Pancreas (tissue), 10 donors: Measurements from ENCODE around the gene TNRC6C. TPM values are rescaled to one million over a fixed set of nuclear protein-coding genes. Genes with fewer than 3 reads are reported as not detected.

ENCODE experiments used
- ATAC-seq, 4 donors: fragments of 200-7000 bp; cut with Tn5 transposase; one replicate each; pipeline versions ENCODE4 v1.8.0 to v1.9.1; 2020; ENCODE audit warnings: mild to moderate bottlenecking in 4 of 4, moderate library complexity in 4 of 4
- DNase-seq, 6 donors: peaks; one replicate each; pipeline ENCODE4 v3.0.0-alpha.2; 2020
- FAIRE-seq: peaks from 2 replicates; lab custom pipeline; 2012; peaks lifted over from hg19 to GRCh38; lab: Jason Lieb, UNC
- H3K27ac ChIP-seq, 4 donors: fragments of 200-600 bp; sonication (generic); 1 replicate in 3 of 4; 2 replicates in 1 of 4; pipeline versions ENCODE4 v1.5.0 to v1.8.0; 2020
- H3K27me3 ChIP-seq, 4 donors: fragments of 200-600 bp; one replicate each; pipeline ENCODE4 v1.8.0; 2021
- H3K36me3 ChIP-seq, 3 donors: fragments of 200-600 bp; sonication (generic) in 1 of 3; one replicate each; pipeline versions ENCODE4 v1.5.0 to v1.8.0; 2020 to 2021
- H3K4me1 ChIP-seq, 3 donors: fragments of 200-600 bp; one replicate each; pipeline ENCODE4 v1.8.0; 2021
- H3K4me3 ChIP-seq, 4 donors: fragments of 200-600 bp; sonication (generic) in 2 of 4; one replicate each; pipeline versions ENCODE4 v1.5.0 to v1.8.0; 2020 to 2021
- H3K9me3 ChIP-seq, 4 donors: fragments of 200-600 bp; one replicate each; pipeline ENCODE4 v1.8.0; 2021
- WGBS, 2 donors: extraction: QIAGEN DNeasy Blood & Tissue Kit; methylation state at CpG; one replicate each; pipeline ENCODE4 v1.1.7; 2013; 5-methylcytosine and 5-hydroxymethylcytosine counted together
- intact Hi-C, 3 donors: fragments of 100-400 bp; cut with DNase I; formaldehyde crosslinking; loops; one replicate each; pipeline versions ENCODE4 v1.11.1 to v1.14.2; 2022
- polyA plus RNA-seq, 2 donors: library from polyadenylated mRNA; stranded (reverse); fragments of 200-250 nt; gene quantifications; one replicate each; pipeline ENCODE4 v1.2.3, GENCODE V29; 2013
- total RNA-seq, 6 donors: library from RNA; stranded (reverse); fragmentation: NEBNext Ultra II Directional in 4 of 6; extraction: Animal tissue kit (Norgen Biotek cat#: 25700) in 4 of 6; gene quantifications; one replicate each; pipeline versions ENCODE4 v1.2.1 to v1.2.4, GENCODE V29; 2021 to 2023
- TF ChIP-seq, protein P1 (sequence below), 4 donors: fragments of 200-600 bp; sonication (generic) in 3 of 4; IDR thresholded peaks; one replicate each; pipeline versions ENCODE4 v1.5.0 to v1.8.0; 2021; ENCODE audit warnings: antibody characterized with exemption in 4 of 4
- donor health status: healthy with polysubstance abuse.
- donor health status: DM: no; HTN: no; CAD: no; lungs with moderate emphysema.
- donor health status: DM: no; HTN: no; CAD: no.
- donor health status: control.
- donor health status: control.
- donor health status: Bipolar disorder and iron deficiency.
- donor health status: DM: yes; HTN: yes; CAD: no.
- donor health status: DM: no; HTN: no; CAD: no.
- donor health status: DM: no; HTN: no; CAD: no.
- donor health status: DM: yes; HTN: yes; CAD: no.

The TNRC6C gene
- total and polyA plus RNA-seq, 8 donors, result 4.0 to 15.5 (median 7.7) TPM

DNA sequence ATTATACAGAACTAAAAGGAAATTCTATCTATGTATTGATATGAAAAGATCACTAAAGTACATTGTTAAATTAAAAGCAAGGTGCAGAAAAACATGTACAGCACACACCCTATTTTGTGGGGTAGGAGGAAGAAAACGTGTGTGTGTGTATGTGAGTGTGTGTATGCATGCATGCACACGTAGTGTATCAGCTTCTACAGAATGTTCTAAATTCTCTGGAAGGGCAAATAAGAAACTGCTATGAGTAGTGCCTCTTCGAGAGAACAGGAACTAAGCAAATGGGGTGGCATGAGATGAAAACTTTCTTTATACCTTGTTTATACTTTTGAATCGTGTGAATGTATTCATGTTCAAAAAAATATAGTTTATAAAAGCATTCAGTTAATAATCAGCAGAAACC is 111.2 kb downstream of the TNRC6C start:
- Histone ChIP-seq H3K4me3 (no peak overlapping the region), H3K9me3 (no peaks in the 10 kb centered on the region), H3K4me1 (no peaks in the 10 kb centered on the region), H3K27me3 (no peaks in the 10 kb centered on the region), H3K27ac (no peak overlapping the region), H3K36me3 (peaks cover 6 to 53% (median 24%) of the 10 kb centered on the region in 3 donors)
- no peak for FAIRE-seq
- TF ChIP-seq, protein P1, sequence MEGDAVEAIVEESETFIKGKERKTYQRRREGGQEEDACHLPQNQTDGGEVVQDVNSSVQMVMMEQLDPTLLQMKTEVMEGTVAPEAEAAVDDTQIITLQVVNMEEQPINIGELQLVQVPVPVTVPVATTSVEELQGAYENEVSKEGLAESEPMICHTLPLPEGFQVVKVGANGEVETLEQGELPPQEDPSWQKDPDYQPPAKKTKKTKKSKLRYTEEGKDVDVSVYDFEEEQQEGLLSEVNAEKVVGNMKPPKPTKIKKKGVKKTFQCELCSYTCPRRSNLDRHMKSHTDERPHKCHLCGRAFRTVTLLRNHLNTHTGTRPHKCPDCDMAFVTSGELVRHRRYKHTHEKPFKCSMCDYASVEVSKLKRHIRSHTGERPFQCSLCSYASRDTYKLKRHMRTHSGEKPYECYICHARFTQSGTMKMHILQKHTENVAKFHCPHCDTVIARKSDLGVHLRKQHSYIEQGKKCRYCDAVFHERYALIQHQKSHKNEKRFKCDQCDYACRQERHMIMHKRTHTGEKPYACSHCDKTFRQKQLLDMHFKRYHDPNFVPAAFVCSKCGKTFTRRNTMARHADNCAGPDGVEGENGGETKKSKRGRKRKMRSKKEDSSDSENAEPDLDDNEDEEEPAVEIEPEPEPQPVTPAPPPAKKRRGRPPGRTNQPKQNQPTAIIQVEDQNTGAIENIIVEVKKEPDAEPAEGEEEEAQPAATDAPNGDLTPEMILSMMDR (IDR thresholded peaks at IDR 0.05), result no peak
- WGBS, 2 donors, result 69 to 75% methylated on average over 4 of the region's 4 CpGs
- no peak for DNase-seq
- no peak for ATAC-seq
- intact Hi-C loops, result no loop called here

DNA sequence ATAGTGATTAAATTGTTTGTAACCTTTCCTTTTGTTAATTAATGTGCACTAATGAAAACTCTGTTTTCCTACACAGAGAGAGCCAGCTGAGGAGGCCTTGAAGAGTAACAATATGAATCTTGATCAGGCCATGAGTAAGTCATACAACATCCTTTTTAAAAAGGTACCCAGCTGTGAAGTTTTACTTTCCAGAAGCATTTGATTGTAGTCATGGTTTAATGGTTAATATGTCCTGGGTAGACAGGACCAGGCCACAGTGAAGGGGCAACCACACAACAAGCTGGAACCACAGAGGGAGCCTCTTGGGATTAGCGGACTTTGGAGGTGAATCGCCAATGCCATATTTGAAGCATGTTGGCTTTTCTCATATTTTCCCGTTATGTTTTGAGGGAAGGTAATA is 114.5 kb downstream of the TNRC6C start:
- DNase-seq (no peak), ATAC-seq (no peak), FAIRE-seq (no peak)
- no peaks in the 10 kb centered on the region for H3K4me1 ChIP-seq
- H3K36me3 ChIP-seq, result peaks cover 6 to 78% (median 32%) of the 10 kb centered on the region in 3 donors
- no peak overlapping the region for H3K27ac ChIP-seq
- no peak overlapping the region for H3K4me3 ChIP-seq
- H3K9me3 ChIP-seq, result no peaks in the 10 kb centered on the region
- WGBS, 2 donors, result 96 to 98% methylated on average over 3 of the region's 3 CpGs
- H3K27me3 ChIP-seq, result no peaks in the 10 kb centered on the region
- TF ChIP-seq, protein P1 (IDR thresholded peaks at IDR 0.05), result no peak
- intact Hi-C loops, result no loop called here

DNA sequence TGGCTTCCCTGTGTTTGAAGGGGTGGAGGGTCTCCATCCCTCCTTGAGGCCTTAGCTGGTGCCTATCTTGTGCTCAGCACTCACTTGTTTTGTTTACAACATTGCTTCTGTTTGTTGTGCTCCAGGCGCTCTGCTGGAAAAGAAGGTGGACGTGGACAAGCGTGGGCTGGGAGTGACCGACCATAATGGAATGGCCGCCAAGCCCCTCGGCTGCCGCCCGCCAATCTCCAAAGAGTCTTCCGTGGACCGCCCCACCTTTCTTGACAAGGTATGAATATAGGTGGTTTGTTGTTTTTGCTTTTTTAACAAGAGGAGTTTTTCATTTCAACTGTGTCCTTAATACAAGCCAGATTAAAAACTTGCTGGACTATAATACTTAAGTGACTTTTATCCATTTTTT is 116.5 kb downstream of the TNRC6C start:
- TF ChIP-seq, protein P1 (IDR thresholded peaks at IDR 0.05), result no peak
- no peak overlapping the region for H3K27ac ChIP-seq
- intact Hi-C loops, result no loop called here
- no peak for FAIRE-seq
- ATAC-seq, result no peak
- H3K4me3 ChIP-seq, result no peak overlapping the region
- peaks cover 6 to 81% (median 36%) of the 10 kb centered on the region in 3 donors for H3K36me3 ChIP-seq
- 96 to 97% methylated on average over 10 of the region's 10 CpGs for WGBS, 2 donors
- no peaks in the 10 kb centered on the region for H3K4me1 ChIP-seq
- H3K27me3 ChIP-seq, result no peaks in the 10 kb centered on the region
- no peak for DNase-seq
- H3K9me3 ChIP-seq, result no peaks in the 10 kb centered on the region

DNA sequence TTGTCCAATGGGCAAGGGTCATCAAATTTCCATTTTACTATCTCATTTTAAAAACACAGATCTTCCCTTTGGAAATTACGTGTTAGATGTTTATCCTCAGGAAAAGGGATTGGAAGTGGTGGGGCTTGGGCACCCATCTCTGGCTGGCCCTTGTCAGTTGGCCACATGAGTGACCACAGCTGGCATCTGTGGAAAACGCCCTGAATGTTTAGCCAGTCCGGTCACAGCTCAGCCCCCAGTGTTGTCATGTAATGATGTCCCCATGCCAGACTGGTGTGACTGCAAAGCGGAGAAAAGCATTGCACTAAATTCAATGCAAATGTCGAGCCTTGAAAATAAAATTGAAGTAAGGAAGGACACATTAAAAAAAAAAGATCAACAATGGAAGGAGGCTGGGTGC is 117.0 kb downstream of the TNRC6C start:
- Histone ChIP-seq H3K9me3 (no peaks in the 10 kb centered on the region), H3K36me3 (peaks cover 6 to 86% (median 39%) of the 10 kb centered on the region in 3 donors), H3K27ac (no peak overlapping the region), H3K27me3 (no peaks in the 10 kb centered on the region), H3K4me1 (no peaks in the 10 kb centered on the region), H3K4me3 (no peak overlapping the region)
- FAIRE-seq (no peak), DNase-seq (no peak), ATAC-seq (no peak)
- 88% methylated on average over 5 of the region's 5 CpGs for WGBS, 2 donors
- intact Hi-C loops, result no loop called here
- TF ChIP-seq, protein P1 (IDR thresholded peaks at IDR 0.05), result no peak

DNA sequence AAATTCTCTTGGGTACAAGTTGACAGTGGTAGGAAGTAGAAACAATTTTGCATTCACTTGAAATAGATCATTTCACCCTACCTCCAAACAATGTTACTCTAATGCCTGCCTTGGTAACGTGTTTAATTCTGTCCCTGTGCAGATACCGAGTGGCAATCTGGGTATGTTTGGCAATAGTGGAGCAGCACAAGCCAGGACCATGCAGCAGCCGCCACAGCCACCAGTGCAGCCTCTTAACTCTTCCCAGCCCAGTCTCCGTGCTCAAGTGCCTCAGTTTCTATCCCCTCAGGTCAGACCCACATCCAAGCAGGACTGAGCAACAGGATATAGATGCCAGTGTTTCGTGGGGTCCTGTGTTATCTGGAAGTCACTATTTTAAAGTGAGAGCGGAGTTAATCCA is 120.8 kb downstream of the TNRC6C start:
- no peak overlapping the region for H3K4me3 ChIP-seq
- no peak overlapping the region for H3K27ac ChIP-seq
- no peaks in the 10 kb centered on the region for H3K4me1 ChIP-seq
- no peaks in the 10 kb centered on the region for H3K27me3 ChIP-seq
- no peak for DNase-seq
- no peak for FAIRE-seq
- peaks cover 0 to 68% (median 18%) of the 10 kb centered on the region in 3 donors for H3K36me3 ChIP-seq
- no peak for ATAC-seq
- intact Hi-C loops, result no loop called here
- WGBS, 2 donors, result 91 to 94% methylated on average over 6 of the region's 6 CpGs
- no peaks in the 10 kb centered on the region for H3K9me3 ChIP-seq
- TF ChIP-seq, protein P1 (IDR thresholded peaks at IDR 0.05), result no peak
